Measurements from ENCODE around the gene BCAP31. TPM values are rescaled to one million over a fixed set of nuclear protein-coding genes. Genes with fewer than 3 reads are reported as not detected.
"Not testable (repeated sequence)": the region's sequence is repeated elsewhere in the genome, so short reads cannot be mapped to it uniquely, and the experiment has no call there.

The BCAP31 gene
- total RNA-seq, 4 donors from 2014 or later: 99.2 to 180 (median 142) TPM

DNA sequence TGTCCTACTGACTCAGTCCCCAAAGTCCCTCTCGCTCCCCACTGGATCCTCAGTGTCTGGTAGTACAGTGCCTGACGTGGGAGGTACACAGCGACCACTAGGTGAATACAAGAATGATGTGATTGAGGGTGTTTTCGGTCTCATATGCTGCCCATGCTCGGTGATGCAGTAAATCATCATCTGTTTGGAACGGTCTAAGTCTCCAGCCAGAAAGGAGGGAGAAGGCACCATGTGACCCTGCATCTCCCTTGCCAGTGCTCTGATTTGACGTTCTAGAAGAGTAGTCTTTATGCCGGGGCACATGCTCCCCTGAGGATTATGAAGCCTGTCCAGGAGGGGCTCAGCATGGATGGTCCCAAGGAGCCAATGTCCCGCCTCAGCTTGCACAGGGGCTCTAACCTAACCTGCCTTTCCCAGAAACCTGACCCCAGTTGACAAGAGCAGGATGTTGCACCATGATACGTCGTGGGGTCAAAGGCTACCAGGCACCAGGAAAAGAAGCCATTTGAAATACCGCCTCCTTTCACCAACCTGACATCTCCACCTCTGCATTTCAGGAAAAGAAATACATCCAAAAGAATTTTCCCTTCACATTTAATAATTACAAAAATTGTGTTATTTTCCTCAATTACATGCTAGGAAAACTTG lies 26.1 kb upstream of the BCAP31 start:
- intact Hi-C loops (cut with DNase I): no loop called here
- Histone ChIP-seq H3K9me3 (no peaks in the 10 kb centered on the region), H3K27me3 (no peaks in the 10 kb centered on the region), H3K36me3 (no peaks in the 10 kb centered on the region), H3K4me3 (no peak overlapping the region), H3K4me1 (no peaks in the 10 kb centered on the region), H3K27ac (no peak overlapping the region)
- no peak for DNase-seq
- WGBS, 2 donors: 68 to 87% methylated on average over 3 to 12 of the region's 12 CpGs
- TF ChIP-seq POLR2A (IDR thresholded peaks at IDR 0.05) (no peak), CTCF (IDR thresholded peaks at IDR 0.05) (no peak)

GRCh38 chrX:153749017-153749416 lies 24.8 kb upstream of the BCAP31 start:
- intact Hi-C loops (cut with DNase I); H3K4me3 ChIP-seq; H3K36me3 ChIP-seq; DNase-seq; H3K27me3 ChIP-seq; H3K9me3 ChIP-seq; H3K4me1 ChIP-seq; H3K27ac ChIP-seq: not testable (repeated sequence)
- 76 to 83% methylated on average over 7 of the region's 7 CpGs for WGBS, 2 donors

DNA sequence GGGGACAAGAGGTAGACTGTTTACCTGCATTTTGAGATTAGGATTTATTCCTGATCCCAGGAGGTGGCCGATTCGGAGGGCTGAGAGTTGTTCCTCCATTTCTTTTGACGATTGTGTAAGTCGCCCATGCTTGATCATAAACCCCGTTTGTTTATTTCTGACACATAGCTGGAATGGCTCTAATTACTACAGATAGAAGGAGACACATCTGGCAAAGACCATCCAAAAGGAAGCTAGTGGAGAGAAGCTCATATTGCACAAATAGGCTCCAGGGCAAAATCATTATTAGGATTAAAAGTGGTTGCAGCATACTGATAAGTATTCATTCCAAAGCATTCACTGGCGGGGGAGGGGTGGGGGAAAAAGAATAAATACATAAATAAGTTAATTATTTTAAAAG lies 22.8 kb upstream of the BCAP31 start:
- peaks cover 0 to 20% (median 0%) of the 10 kb centered on the region in 3 donors for H3K4me1 ChIP-seq
- H3K9me3 ChIP-seq; H3K27me3 ChIP-seq; H3K36me3 ChIP-seq; intact Hi-C loops (cut with DNase I); DNase-seq; H3K4me3 ChIP-seq; H3K27ac ChIP-seq: not testable (repeated sequence)
- WGBS, 2 donors: 53 to 66% methylated on average over 6 of the region's 6 CpGs

DNA sequence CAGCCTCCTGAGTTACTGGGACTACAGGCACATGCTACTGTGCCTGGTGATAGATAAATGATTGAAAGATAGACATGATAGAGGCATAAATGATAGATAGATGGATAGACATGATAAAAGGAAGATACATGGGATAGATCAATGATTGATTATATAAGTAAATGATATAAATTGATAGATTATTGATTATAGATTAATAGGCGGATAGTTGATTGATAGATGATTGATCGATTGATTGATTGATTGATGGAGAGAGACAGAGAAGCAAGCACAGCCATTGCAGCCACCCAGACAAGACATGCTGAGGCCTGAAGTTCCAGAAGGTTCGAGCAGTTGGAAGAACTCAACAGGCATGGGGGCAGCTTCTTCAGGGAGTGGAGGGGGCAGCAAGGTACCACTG lies 22.2 kb upstream of the BCAP31 start:
- H3K27ac ChIP-seq: no peak overlapping the region
- no peaks in the 10 kb centered on the region for H3K27me3 ChIP-seq
- H3K4me3 ChIP-seq: no peak overlapping the region
- H3K4me1 ChIP-seq: peaks cover 0 to 20% (median 0%) of the 10 kb centered on the region in 3 donors
- H3K9me3 ChIP-seq: no peaks in the 10 kb centered on the region
- intact Hi-C loops (cut with DNase I): no loop called here
- TF ChIP-seq CTCF (IDR thresholded peaks at IDR 0.05) (no peak), POLR2A (IDR thresholded peaks at IDR 0.05) (no peak)
- H3K36me3 ChIP-seq: no peaks in the 10 kb centered on the region
- 70 to 76% methylated on average over 3 of the region's 3 CpGs for WGBS, 2 donors
- no peak for DNase-seq

DNA sequence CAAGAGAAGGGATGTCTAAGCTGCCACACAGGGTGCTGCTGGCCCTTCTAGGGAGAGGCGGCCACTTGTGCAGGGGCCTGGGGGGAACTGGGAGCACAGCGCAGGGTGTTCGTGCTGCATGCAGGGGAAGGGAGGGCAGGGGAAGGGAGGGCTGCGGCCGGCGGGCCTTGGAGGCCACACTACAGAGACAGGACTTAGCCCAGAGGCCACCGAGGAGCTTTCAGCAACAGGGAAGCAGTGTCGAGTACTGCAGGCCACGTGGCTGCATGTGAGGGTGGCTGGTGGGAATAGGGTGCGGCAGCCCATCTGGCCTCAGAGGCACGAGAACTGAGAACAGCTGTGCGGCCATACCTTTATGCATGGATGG lies 20.9 kb upstream of the BCAP31 start:
- peaks cover 0 to 21% (median 0%) of the 10 kb centered on the region in 3 donors for H3K4me1 ChIP-seq
- intact Hi-C loops (cut with DNase I); H3K27ac ChIP-seq; H3K9me3 ChIP-seq; H3K36me3 ChIP-seq; H3K4me3 ChIP-seq; DNase-seq; H3K27me3 ChIP-seq: not testable (repeated sequence)
- 20 to 40% methylated on average over 1 to 2 of the region's 12 CpGs for WGBS, 2 donors

DNA sequence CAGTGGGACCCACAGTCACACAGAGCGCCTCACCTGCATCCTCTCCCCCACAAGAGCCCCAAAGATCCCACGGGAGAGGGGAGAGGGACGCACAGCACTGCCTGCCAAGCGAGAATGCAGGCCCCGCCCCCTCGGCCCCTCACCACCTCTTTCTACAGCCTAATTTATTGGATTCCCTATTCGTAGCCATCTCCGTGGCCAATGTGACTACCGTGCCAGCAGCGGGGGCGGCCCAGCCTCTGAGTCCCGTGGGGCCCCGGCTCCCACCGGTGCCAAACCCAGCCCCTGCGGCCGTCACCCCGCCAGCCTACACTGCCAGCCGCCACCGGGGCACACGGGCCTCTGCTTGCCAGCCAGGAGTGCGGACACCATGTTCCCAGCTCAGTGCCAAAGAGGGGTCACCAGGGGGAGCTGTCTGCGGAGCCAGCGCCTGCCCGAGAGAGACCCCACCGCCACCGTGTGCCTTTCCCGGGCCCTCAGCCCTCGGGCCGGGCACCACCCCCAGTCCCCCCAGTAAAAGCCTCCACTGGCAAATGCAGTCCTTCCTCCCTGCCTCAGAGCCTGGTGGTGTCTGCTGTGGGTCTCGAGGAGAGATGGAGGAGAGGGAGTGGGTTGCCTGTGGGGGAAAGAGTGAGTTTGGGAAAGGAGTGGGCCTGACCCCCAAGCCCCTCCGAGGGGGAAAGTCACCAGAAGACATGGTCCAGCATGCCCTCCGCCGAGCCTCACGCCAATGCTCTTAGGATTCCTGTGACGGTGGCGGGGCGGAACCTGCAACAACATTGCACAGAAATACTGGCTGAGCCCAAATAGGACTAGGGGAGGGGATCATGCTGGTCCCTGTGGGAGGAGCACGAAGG lies 20.3 kb upstream of the BCAP31 start:
- WGBS, 2 donors: 40% methylated on average over 1 of the region's 38 CpGs; no CpG with 5 or more reads in 1 of the 2 donors
- no peak for DNase-seq
- TF ChIP-seq CTCF (IDR thresholded peaks at IDR 0.05): peak in 1 of 6 experiments; percentile 6
- TF ChIP-seq POLR2A (IDR thresholded peaks at IDR 0.05): no peak
- Histone ChIP-seq H3K36me3 (no peaks in the 10 kb centered on the region), H3K27ac (peak overlapping the region in 3 of 4 donors; percentile 62 to 73 (median 71)), H3K27me3 (no peaks in the 10 kb centered on the region), H3K9me3 (no peaks in the 10 kb centered on the region), H3K4me1 (peaks cover 0 to 27% (median 0%) of the 10 kb centered on the region in 3 donors), H3K4me3 (peak overlapping the region in 3 of 4 donors; percentile 22 to 49 (median 23))
- intact Hi-C loops (cut with DNase I): no loop called here
